Astrocyte (in vitro differentiated cells and primary cell): Measurements from ENCODE around the gene SOBP. TPM values are rescaled to one million over a fixed set of nuclear protein-coding genes. Genes with fewer than 3 reads are reported as not detected.
"Not testable (repeated sequence)": the region's sequence is repeated elsewhere in the genome, so short reads cannot be mapped to it uniquely, and the experiment has no call there.

Source experiments
- DNase-seq: peaks from one replicate; pipeline ENCODE4 v3.0.0-alpha.2; 2010; ENCODE audit warnings: low read depth
- FAIRE-seq: peaks from 2 replicates; lab custom pipeline; 2011; peaks lifted over from hg19 to GRCh38; lab: Jason Lieb, UNC
- H2AFZ ChIP-seq: 2 replicates; pipeline ENCODE4 v1.6.0; 2012; ENCODE audit warnings: low read depth, low read length, inconsistent platforms
- H3K27ac ChIP-seq: 2 replicates; pipeline ENCODE4 v1.5.1; 2011; ENCODE audit warnings: low read depth, low read length, inconsistent platforms
- H3K27me3 ChIP-seq: 2 replicates; pipeline ENCODE4 v1.6.0; 2011; ENCODE audit warnings: low read length, inconsistent platforms; ENCODE audit not compliant: insufficient read depth
- H3K36me3 ChIP-seq: 2 replicates; pipeline ENCODE4 v1.5.1; 2011; ENCODE audit warnings: low read length, inconsistent platforms; ENCODE audit not compliant: insufficient read depth
- H3K4me1 ChIP-seq: 2 replicates; pipeline ENCODE4 v1.5.1; 2011; ENCODE audit warnings: low read length, inconsistent platforms; ENCODE audit not compliant: insufficient read depth
- H3K4me2 ChIP-seq: 2 replicates; pipeline ENCODE4 v1.6.0; 2012; ENCODE audit warnings: low read length, inconsistent platforms
- H3K4me3 ChIP-seq: 2 replicates; pipeline ENCODE4 v1.5.1; 2011; ENCODE audit warnings: low read depth, mild to moderate bottlenecking, low read length, inconsistent platforms; ENCODE audit not compliant: insufficient read depth
- H3K79me2 ChIP-seq: 2 replicates; pipeline ENCODE4 v1.6.0; 2012; ENCODE audit warnings: mild to moderate bottlenecking, low read length, inconsistent platforms; ENCODE audit not compliant: insufficient read depth
- H3K9ac ChIP-seq: 2 replicates; pipeline ENCODE4 v1.6.0; 2012; ENCODE audit warnings: mild to moderate bottlenecking, low read length, inconsistent platforms
- H3K9me3 ChIP-seq: 2 replicates; pipeline ENCODE4 v1.5.1; 2012; ENCODE audit warnings: low read depth, mild to moderate bottlenecking, low read length, inconsistent platforms; ENCODE audit not compliant: insufficient read depth
- H4K20me1 ChIP-seq: 2 replicates; pipeline ENCODE4 v1.6.0; 2012; ENCODE audit warnings: low read length, inconsistent platforms; ENCODE audit not compliant: insufficient read depth
- H3K27ac Mint-ChIP-seq: one replicate; pipeline ENCODE4 v1.8.0; 2021; ENCODE audit warnings: mild to moderate bottlenecking, mixed read lengths; ENCODE audit not compliant: unreplicated experiment
- H3K27me3 Mint-ChIP-seq: one replicate; pipeline ENCODE4 v1.8.0; 2021; ENCODE audit warnings: low read depth, mixed read lengths; ENCODE audit not compliant: unreplicated experiment
- H3K36me3 Mint-ChIP-seq: one replicate; pipeline ENCODE4 v1.8.0; 2021; ENCODE audit warnings: low read depth, mixed read lengths; ENCODE audit not compliant: unreplicated experiment
- H3K4me1 Mint-ChIP-seq: one replicate; pipeline ENCODE4 v1.8.0; 2021; ENCODE audit warnings: low read depth, mixed read lengths; ENCODE audit not compliant: unreplicated experiment
- H3K4me3 Mint-ChIP-seq: one replicate; pipeline ENCODE4 v1.8.0; 2021; ENCODE audit warnings: mild to moderate bottlenecking, moderate library complexity, mixed read lengths; ENCODE audit not compliant: unreplicated experiment
- H3K9me3 Mint-ChIP-seq: one replicate; pipeline ENCODE4 v1.8.0; 2021; ENCODE audit warnings: mild to moderate bottlenecking, mixed read lengths; ENCODE audit not compliant: unreplicated experiment
- EZH2 ChIP-seq: IDR thresholded peaks from 2 replicates; pipeline ENCODE4 v1.6.1; 2012; ENCODE audit warnings: mild to moderate bottlenecking, low read length, inconsistent platforms; ENCODE audit not compliant: insufficient read depth
- total RNA-seq: library from RNA; stranded (reverse); gene quantifications from 2 replicates; pipeline ENCODE4 v1.2.1, GENCODE V29; 2021
- TF ChIP-seq, protein P1 (sequence below): IDR thresholded peaks from 2 replicates; pipeline ENCODE4 v1.5.1; 2011; ENCODE audit warnings: low read depth, mild to moderate bottlenecking, inconsistent platforms, low read length, moderate library complexity; ENCODE audit not compliant: insufficient read depth

The SOBP gene
- total RNA-seq, 1 donor from 2014 or later: 4.7 TPM

DNA sequence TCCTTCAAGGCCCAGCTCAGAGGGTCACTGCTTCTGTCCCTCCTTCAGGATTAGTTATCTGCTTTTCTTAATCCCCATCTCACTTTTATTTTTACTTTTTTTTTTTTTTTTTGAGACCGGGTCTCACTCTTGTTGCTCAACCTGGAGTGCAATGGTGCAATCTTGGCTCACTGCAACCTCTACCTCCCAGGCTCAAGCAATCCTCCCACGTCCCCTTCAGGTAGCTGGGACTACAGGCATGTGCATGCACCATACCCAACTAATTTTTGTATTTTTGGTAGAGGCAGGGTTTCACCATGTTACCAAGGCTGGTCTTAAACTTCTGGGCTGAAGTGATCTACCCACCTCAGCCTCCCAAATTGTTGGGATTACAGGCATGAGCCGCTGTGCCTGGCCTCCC is 14.1 kb upstream of the SOBP start:
- not testable (repeated sequence) for H3K4me1 ChIP-seq, H3K4me3 ChIP-seq, H3K9ac ChIP-seq, H3K27me3 Mint-ChIP-seq, H3K36me3 ChIP-seq, FAIRE-seq, H3K4me3 Mint-ChIP-seq, H3K9me3 Mint-ChIP-seq, H3K27ac Mint-ChIP-seq, H3K9me3 ChIP-seq, H2AFZ ChIP-seq, H4K20me1 ChIP-seq, H3K4me2 ChIP-seq, H3K27me3 ChIP-seq, H3K4me1 Mint-ChIP-seq, DNase-seq, H3K79me2 ChIP-seq, H3K27ac ChIP-seq, H3K36me3 Mint-ChIP-seq

DNA sequence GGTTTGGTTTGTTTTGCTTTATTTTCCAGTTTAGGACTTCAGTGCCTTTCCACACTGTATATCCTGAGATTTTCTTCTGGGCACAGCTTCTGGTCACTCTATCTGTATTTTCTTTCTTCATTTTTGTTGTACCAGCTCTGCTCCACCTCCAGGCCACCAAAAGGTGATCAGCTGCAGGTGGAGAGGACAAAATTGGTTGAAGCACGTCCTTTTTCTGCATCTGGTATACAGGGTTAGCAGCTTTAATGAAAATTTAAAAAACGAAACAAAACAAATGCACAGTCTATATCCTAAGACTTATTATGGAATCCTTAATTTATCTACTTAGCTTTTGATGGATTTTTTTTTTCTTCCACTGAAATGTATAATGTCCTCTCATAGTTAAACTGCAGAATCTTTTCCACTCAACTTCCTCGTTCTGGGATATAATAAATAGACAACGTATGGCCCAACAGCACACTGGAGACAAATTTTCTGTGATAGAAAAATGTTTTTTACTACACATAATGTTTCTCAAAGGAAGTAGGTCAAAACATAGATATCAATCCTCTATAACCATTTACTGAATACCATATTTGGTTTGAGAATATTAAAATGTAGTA is 10.7 kb upstream of the SOBP start:
- H3K36me3 Mint-ChIP-seq: no peaks in the 10 kb centered on the region
- Histone ChIP-seq H3K27me3 (peaks cover 9% of the 10 kb centered on the region), H3K9me3 (no peaks in the 10 kb centered on the region), H2AFZ (no peak overlapping the region), H4K20me1 (no peaks in the 10 kb centered on the region), H3K4me2 (no peak overlapping the region), H3K9ac (no peak overlapping the region), H3K27ac (no peak overlapping the region), H3K4me3 (no peak overlapping the region), H3K36me3 (no peaks in the 10 kb centered on the region), H3K79me2 (no peaks in the 10 kb centered on the region), H3K4me1 (no peaks in the 10 kb centered on the region)
- peaks cover 10% of the 10 kb centered on the region for H3K27me3 Mint-ChIP-seq
- no peak overlapping the region for H3K27ac Mint-ChIP-seq
- H3K9me3 Mint-ChIP-seq: no peaks in the 10 kb centered on the region
- TF ChIP-seq, protein P1, sequence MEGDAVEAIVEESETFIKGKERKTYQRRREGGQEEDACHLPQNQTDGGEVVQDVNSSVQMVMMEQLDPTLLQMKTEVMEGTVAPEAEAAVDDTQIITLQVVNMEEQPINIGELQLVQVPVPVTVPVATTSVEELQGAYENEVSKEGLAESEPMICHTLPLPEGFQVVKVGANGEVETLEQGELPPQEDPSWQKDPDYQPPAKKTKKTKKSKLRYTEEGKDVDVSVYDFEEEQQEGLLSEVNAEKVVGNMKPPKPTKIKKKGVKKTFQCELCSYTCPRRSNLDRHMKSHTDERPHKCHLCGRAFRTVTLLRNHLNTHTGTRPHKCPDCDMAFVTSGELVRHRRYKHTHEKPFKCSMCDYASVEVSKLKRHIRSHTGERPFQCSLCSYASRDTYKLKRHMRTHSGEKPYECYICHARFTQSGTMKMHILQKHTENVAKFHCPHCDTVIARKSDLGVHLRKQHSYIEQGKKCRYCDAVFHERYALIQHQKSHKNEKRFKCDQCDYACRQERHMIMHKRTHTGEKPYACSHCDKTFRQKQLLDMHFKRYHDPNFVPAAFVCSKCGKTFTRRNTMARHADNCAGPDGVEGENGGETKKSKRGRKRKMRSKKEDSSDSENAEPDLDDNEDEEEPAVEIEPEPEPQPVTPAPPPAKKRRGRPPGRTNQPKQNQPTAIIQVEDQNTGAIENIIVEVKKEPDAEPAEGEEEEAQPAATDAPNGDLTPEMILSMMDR: no peak
- no peak for TF ChIP-seq EZH2
- no peak overlapping the region for H3K4me3 Mint-ChIP-seq
- no peak for DNase-seq
- no peak for FAIRE-seq
- H3K4me1 Mint-ChIP-seq: no peaks in the 10 kb centered on the region

- Histone ChIP-seq H3K27me3 (peaks cover 38% of the 10 kb centered on the region), H2AFZ (no peak overlapping the region), H3K9me3 (no peaks in the 10 kb centered on the region), H3K36me3 (no peaks in the 10 kb centered on the region), H3K9ac (no peak overlapping the region), H3K4me1 (peaks cover 10% of the 10 kb centered on the region), H3K79me2 (no peaks in the 10 kb centered on the region), H3K4me3 (no peak overlapping the region), H3K4me2 (no peak overlapping the region), H4K20me1 (no peaks in the 10 kb centered on the region), H3K27ac (no peak overlapping the region)
- TF ChIP-seq EZH2: no peak
- TF ChIP-seq, protein P1: no peak
- Mint-ChIP-seq H3K27ac (no peak overlapping the region), H3K27me3 (peaks cover 34% of the 10 kb centered on the region), H3K36me3 (no peaks in the 10 kb centered on the region), H3K9me3 (no peaks in the 10 kb centered on the region), H3K4me1 (peaks cover 10% of the 10 kb centered on the region), H3K4me3 (no peak overlapping the region)
- no peak for DNase-seq
- no peak for FAIRE-seq
Measured at GRCh38 chr6:107485157-107485556, 4.8 kb upstream of the SOBP start.
